Activated CD4-positive, CD25-positive, alpha-beta regulatory T cell treated with anti-CD3 and anti-CD28 coated beads, Interleukin-2, amount 50 U/mL, for 72 hours (primary cell): Measurements from ENCODE around the gene IGFBP6.
A peak's percentile ranks its signal among the peaks of the same experiment; 100 is the strongest.

Source experiments
- DNase-seq: peaks from one replicate; pipeline ENCODE4 v3.0.0; 2021

Gene IGFBP6

GRCh38 chr12:53060064-53060720 lies 37.3 kb upstream of the IGFBP6 start:
- DNase-seq: no peak

- no peak for DNase-seq
Observed at GRCh38 chr12:53060721-53061276, 36.7 kb upstream of the IGFBP6 start.

GRCh38 chr12:53061404-53062010 lies 36.0 kb upstream of the IGFBP6 start:
- no peak for DNase-seq

- no peak for DNase-seq
Observed at GRCh38 chr12:53062011-53062961, 35.2 kb upstream of the IGFBP6 start.

- no peak for DNase-seq
Observed at GRCh38 chr12:53062977-53063707, 34.3 kb upstream of the IGFBP6 start.

- no peak for DNase-seq
Observed at GRCh38 chr12:53063708-53064612, 33.5 kb upstream of the IGFBP6 start.

GRCh38 chr12:53064613-53065436 lies 32.6 kb upstream of the IGFBP6 start:
- DNase-seq: no peak

- DNase-seq: no peak
Observed at GRCh38 chr12:53065470-53065869, 32.0 kb upstream of the IGFBP6 start.

GRCh38 chr12:53065975-53066931 lies 31.2 kb upstream of the IGFBP6 start:
- peak; percentile 78 for DNase-seq

GRCh38 chr12:53067074-53067992 lies 30.1 kb upstream of the IGFBP6 start:
- no peak for DNase-seq

- DNase-seq: no peak
Observed at GRCh38 chr12:53067993-53068770, 29.3 kb upstream of the IGFBP6 start.

GRCh38 chr12:53068811-53069585 lies 28.5 kb upstream of the IGFBP6 start:
- DNase-seq: no peak

GRCh38 chr12:53069621-53070410 lies 27.7 kb upstream of the IGFBP6 start:
- DNase-seq: no peak

GRCh38 chr12:53070877-53071492 lies 26.5 kb upstream of the IGFBP6 start:
- no peak for DNase-seq
